Activated CD4-positive, alpha-beta T cell treated with anti-CD3 and anti-CD28 coated beads, Interleukin-2, amount 10 ng/mL, durations not matched to agents 7 days and 5 days (primary cell): ENCODE data around the gene MARK4. TPM values are rescaled to one million over a fixed set of nuclear protein-coding genes. Genes with fewer than 3 reads are reported as not detected.

Source experiments
- CTCF ChIA-PET: fragments of 350-600 bp; sonication (Branson Sonifier 250); formaldehyde crosslinking; loops from one replicate; lab custom pipeline; 2021; ENCODE audit warnings: antibody characterized with exemption; lab: Charles Lee
- POLR2A ChIA-PET: fragments of 350-600 bp; sonication (Branson Sonifier 250); formaldehyde crosslinking; loops from one replicate; lab custom pipeline; 2021; ENCODE audit warnings: antibody characterized with exemption; lab: Charles Lee
- DNase-seq: peaks from one replicate; pipeline ENCODE4 v3.0.0-alpha.2; 2020
- H3K27ac Mint-ChIP-seq: one replicate; pipeline ENCODE4 v1.8.0; 2021; ENCODE audit warnings: mild to moderate bottlenecking, moderate library complexity, mixed read lengths
- H3K27me3 Mint-ChIP-seq: one replicate; pipeline ENCODE4 v1.8.0; 2021; ENCODE audit warnings: mixed read lengths
- H3K36me3 Mint-ChIP-seq: one replicate; pipeline ENCODE4 v1.8.0; 2021; ENCODE audit warnings: low read depth, mixed read lengths
- H3K4me1 Mint-ChIP-seq: one replicate; pipeline ENCODE4 v1.8.0; 2021; ENCODE audit warnings: mixed read lengths
- H3K4me3 Mint-ChIP-seq: one replicate; pipeline ENCODE4 v1.8.0; 2021; ENCODE audit warnings: mild to moderate bottlenecking, moderate library complexity, mixed read lengths
- H3K9me3 Mint-ChIP-seq: one replicate; pipeline ENCODE4 v1.8.0; 2021; ENCODE audit warnings: mixed read lengths
- total RNA-seq, 2 experiments: library from RNA; stranded (reverse); gene quantifications; one replicate each; pipeline ENCODE4 v1.2.3, GENCODE V29; 2021

The MARK4 gene
- total RNA-seq, 2 experiments from 2014 or later: 19.5 to 19.6 TPM

GRCh38 chr19:45352471-45352870, 101.4 kb downstream of the MARK4 start:
- no peak overlapping the region for H3K27ac Mint-ChIP-seq
- peaks cover 6% of the 10 kb centered on the region for H3K36me3 Mint-ChIP-seq
- no peak for DNase-seq
- no peaks in the 10 kb centered on the region for H3K27me3 Mint-ChIP-seq
- CTCF ChIA-PET: no interaction called here
- H3K4me3 Mint-ChIP-seq: no peak overlapping the region
- no peaks in the 10 kb centered on the region for H3K4me1 Mint-ChIP-seq
- POLR2A ChIA-PET: no interaction called here
- H3K9me3 Mint-ChIP-seq: no peaks in the 10 kb centered on the region

GRCh38 chr19:45352914-45353796, 102.1 kb downstream of the MARK4 start:
- Mint-ChIP-seq H3K4me1 (no peaks in the 10 kb centered on the region), H3K36me3 (peaks cover 6% of the 10 kb centered on the region), H3K4me3 (no peak overlapping the region), H3K27ac (no peak overlapping the region), H3K27me3 (no peaks in the 10 kb centered on the region), H3K9me3 (no peaks in the 10 kb centered on the region)
- DNase-seq: no peak
- CTCF ChIA-PET: no interaction called here
- POLR2A ChIA-PET: no interaction called here

GRCh38 chr19:45354241-45354842, 103.3 kb downstream of the MARK4 start:
- DNase-seq: no peak
- Mint-ChIP-seq H3K4me1 (no peaks in the 10 kb centered on the region), H3K9me3 (no peaks in the 10 kb centered on the region), H3K4me3 (no peak overlapping the region), H3K36me3 (peaks cover 6% of the 10 kb centered on the region), H3K27me3 (no peaks in the 10 kb centered on the region), H3K27ac (no peak overlapping the region)
- CTCF ChIA-PET: no interaction called here
- POLR2A ChIA-PET: no interaction called here

Other genes with a start within 250 kb of the MARK4 start
- gene RELB, start 249.8 kb upstream of the MARK4 start, total RNA-seq: 10 to 100 TPM; 16.8 to 20.0 TPM
- gene CLASRP, start 212.2 kb upstream of the MARK4 start, total RNA-seq: 100 to 1,000 TPM; 101 to 109 TPM
- 1 to 10 TPM; 4.0 to 4.1 TPM for gene ZNF296, start 174.8 kb upstream of the MARK4 start, total RNA-seq
- 10 to 100 TPM; 27.1 to 30.0 TPM for gene GEMIN7, start 172.0 kb upstream of the MARK4 start, total RNA-seq
- 10 to 100 TPM; 21.1 to 21.7 TPM for gene PPP1R37, start 158.1 kb upstream of the MARK4 start, total RNA-seq
- gene NKPD1, start 90.3 kb upstream of the MARK4 start, total RNA-seq: under 1 TPM in 1 of 2 experiments, not detected in 1; 0.17 TPM
- 10 to 100 TPM; 55.1 to 64.2 TPM for gene TRAPPC6A, start 73.0 kb upstream of the MARK4 start, total RNA-seq
- 10 to 100 TPM; 15.3 to 19.7 TPM for gene BLOC1S3, start 72.5 kb upstream of the MARK4 start, total RNA-seq
- not detected for gene EXOC3L2, start 5.9 kb upstream of the MARK4 start, total RNA-seq
- gene CKM, start 71.6 kb downstream of the MARK4 start, total RNA-seq: not detected
- not detected for gene KLC3, start 89.5 kb downstream of the MARK4 start, total RNA-seq
- 10 to 100 TPM; 17.3 to 21.4 TPM for gene ERCC2, start 119.3 kb downstream of the MARK4 start, total RNA-seq
- 10 to 100 TPM; 15.5 to 17.7 TPM for gene PPP1R13L, start 153.8 kb downstream of the MARK4 start, total RNA-seq
- 1 to 10 TPM; 7.0 to 7.4 TPM for gene POLR1G, start 155.4 kb downstream of the MARK4 start, total RNA-seq
- gene ERCC1, start 172.6 kb downstream of the MARK4 start, total RNA-seq: 10 to 100 TPM; 59.9 to 66.1 TPM
- 10 to 100 TPM; 36.0 to 43.9 TPM for gene FOSB, start 216.7 kb downstream of the MARK4 start, total RNA-seq
- 1 to 10 TPM; 1.8 to 2.0 TPM for gene RTN2, start 245.8 kb downstream of the MARK4 start, total RNA-seq
- 1 to 10 TPM in 1 of 2 experiments, under 1 TPM in 1; 0.82 to 1.1 TPM for gene PPM1N, start 247.2 kb downstream of the MARK4 start, total RNA-seq